GM18951 (cell line): ENCODE results near the gene SV2B.

Experiments
- POLR2A ChIP-seq: IDR thresholded peaks from 4 replicates; pipeline ENCODE4 v1.6.1; 2011; ENCODE audit warnings: mild to moderate bottlenecking; ENCODE audit not compliant: insufficient read length, insufficient read depth; ENCODE audit errors: extremely low read depth
- in situ Hi-C: fragments of 300-500 bp; cut with MboI; formaldehyde crosslinking; loops from one replicate; pipeline ENCODE4 v1.12.0; 2022; ENCODE audit warnings: low sequenced_read_pairs, mixed read lengths, inconsistent platforms; ENCODE audit not compliant: unreplicated experiment

Gene SV2B

GRCh38 chr15:91253605-91254004 is 153.5 kb downstream of the SV2B start:
- TF ChIP-seq POLR2A: no peak

DNA sequence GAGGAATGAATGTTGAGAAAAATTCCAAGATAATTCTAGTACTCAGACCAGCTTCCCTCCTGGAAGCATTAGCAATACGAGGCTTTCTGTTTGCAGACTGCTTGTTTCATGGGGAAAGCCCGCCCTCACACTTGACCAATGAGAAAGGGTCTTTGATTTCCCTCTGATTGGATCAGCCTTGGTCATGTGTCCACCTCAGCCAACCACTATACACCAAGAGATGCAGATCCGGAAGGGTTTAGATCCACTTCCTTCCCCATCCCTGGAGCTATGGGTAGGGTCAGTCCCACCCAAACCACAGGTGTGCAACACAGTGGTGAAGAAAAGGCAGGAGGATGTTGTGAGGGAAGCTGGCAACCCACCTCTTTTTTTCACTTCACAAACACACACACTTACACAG is 154.7 kb downstream of the SV2B start:
- no peak for TF ChIP-seq POLR2A

More at GRCh38 chr15:91253605-91254004, 153.5 kb downstream of the SV2B start:
- in situ Hi-C loops: no loop called here

GRCh38 chr15:91255670-91256192 is 155.7 kb downstream of the SV2B start:
- in situ Hi-C loops: no loop called here
- TF ChIP-seq POLR2A: no peak

More for the DNA sequence above, 154.7 kb downstream of the SV2B start:
- in situ Hi-C loops: no loop called here

DNA sequence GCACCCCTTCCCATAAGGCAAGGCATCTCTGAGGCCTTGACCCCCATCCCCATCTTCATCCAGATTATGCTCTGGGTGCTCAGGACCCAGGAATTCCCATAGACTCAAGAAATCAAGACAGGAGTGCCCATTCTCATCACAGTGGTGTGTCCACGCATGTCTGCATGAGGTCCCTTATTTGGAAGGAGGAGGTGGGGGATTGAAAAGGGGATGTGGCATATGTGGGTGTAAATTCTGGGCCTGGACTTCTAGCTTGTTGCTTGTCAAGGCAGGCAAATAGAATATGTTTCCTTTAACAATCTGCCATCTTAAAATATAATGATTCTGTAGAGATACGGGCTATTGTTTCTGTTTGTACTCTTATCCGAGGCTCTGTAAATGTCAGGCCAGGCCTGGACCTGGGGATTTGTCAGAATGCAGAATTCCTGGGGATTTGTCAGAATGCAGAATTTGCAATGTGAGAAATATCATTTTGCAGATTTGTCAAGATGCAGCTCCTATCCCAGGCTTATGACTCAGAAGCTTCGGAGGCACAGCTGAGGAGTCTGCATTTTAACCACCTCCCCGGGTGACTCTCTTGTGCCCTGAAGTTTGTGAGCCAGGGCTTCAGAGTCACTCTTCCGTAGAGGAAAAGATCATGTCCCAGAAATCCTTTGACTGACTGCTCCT is 157.8 kb downstream of the SV2B start:
- in situ Hi-C loops: no loop called here
- TF ChIP-seq POLR2A: no peak

DNA sequence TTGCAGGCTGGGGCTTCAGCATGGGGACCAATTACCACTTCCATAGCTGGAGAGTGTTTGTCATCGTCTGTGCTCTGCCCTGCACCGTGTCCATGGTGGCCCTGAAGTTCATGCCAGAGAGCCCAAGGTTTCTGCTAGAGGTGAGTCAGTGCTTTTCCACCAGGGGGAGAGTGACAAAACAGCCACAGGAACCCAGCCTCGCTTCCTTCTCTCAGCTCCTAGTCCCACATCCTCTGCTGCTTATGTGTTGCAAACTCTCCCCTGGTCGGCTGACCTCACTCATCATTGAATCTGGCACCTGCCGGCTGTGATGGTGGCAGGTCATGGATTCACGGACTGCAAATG is 158.3 kb downstream of the SV2B start:
- no peak for TF ChIP-seq POLR2A
- in situ Hi-C loops: no loop called here

DNA sequence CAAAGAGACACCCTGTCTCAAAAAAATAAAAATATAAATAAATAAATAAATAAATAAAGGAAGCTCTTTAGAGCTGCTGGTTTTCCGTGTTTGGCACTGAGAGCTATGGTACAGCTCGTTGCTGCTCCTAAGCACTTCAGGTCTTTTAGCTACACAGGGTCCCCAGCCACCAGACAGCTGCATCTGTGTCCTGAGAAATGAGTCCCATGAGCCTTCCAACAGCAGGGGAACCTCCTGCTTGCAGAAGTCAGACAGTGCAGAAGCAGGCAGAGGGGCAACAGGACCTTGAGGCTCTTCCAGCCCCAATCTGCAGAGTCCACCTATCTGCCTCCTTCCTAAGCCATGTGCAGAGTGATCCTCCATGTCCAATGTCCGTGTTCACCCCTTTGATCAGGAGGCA is 159.0 kb downstream of the SV2B start:
- in situ Hi-C loops: no loop called here
- no peak for TF ChIP-seq POLR2A

- in situ Hi-C loops: no loop called here
- TF ChIP-seq POLR2A: no peak
These were observed 161.3 kb downstream of the SV2B start for GRCh38 chr15:91261345-91261744.

DNA sequence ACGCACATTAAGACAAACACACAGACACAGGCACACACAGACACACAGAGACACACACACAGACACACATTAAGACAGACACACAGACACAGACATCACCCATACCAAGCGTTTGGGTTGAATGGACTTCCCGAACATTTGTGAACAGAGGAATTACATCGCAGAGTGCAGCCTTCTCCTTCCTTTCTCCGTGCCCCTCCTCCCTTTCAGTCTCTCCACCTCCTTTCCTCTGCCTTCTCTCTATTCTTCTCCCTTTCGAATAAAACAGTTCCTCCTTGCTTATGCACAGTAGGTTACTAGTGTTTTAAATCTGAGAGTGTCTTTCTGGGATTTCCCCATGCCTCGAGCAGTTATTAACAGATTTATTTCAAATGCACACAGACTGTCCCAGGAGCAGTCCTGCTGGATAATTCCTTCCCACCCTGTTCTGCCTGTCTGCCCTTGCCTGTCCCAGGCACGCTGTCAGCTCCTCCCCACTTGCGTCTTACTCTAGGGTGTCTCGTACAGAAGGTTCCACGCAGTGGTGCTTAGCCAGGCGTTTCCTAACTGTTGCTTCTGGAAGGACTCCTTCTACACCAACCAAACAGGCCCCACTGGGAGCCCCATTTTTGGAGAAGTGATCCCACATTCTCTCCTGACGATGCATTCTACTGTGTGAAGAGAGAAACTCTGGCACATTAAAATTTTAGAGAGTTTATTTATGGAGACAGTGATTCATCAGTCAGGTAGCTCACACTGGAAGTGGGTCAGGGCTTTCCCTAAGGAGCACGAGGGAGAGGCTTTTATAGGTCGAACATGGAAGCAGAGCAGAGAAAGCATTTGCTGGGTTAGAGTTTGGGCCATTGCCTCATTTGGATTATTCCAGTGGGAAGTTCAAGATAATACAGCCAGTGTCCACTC is 163.8 kb downstream of the SV2B start:
- in situ Hi-C loops: no loop called here
- TF ChIP-seq POLR2A: no peak

GRCh38 chr15:91264651-91265351 is 164.7 kb downstream of the SV2B start:
- in situ Hi-C loops: no loop called here
- no peak for TF ChIP-seq POLR2A

GRCh38 chr15:91265416-91265940 is 165.4 kb downstream of the SV2B start:
- in situ Hi-C loops: no loop called here
- no peak for TF ChIP-seq POLR2A

GRCh38 chr15:91268510-91268909 is 168.5 kb downstream of the SV2B start:
- no peak for TF ChIP-seq POLR2A
- in situ Hi-C loops: no loop called here

- in situ Hi-C loops: no loop called here
- TF ChIP-seq POLR2A: no peak
These were observed 170.7 kb downstream of the SV2B start for GRCh38 chr15:91270747-91271146.

GRCh38 chr15:91271565-91272153 is 171.6 kb downstream of the SV2B start:
- no peak for TF ChIP-seq POLR2A
- in situ Hi-C loops: no loop called here
